HG03175 (cell line): Measurements from ENCODE around the gene ITPK1.
"Not testable (repeated sequence)": the region's sequence is repeated elsewhere in the genome, so short reads cannot be mapped to it uniquely, and the experiment has no call there.

Experiments
- ATAC-seq: cut with Tn5 transposase; IDR thresholded peaks from one replicate; pipeline ENCODE4 v1.9.1; 2021; ENCODE audit warnings: mild to moderate bottlenecking, moderate library complexity; ENCODE audit not compliant: unreplicated experiment

ITPK1 gene

DNA sequence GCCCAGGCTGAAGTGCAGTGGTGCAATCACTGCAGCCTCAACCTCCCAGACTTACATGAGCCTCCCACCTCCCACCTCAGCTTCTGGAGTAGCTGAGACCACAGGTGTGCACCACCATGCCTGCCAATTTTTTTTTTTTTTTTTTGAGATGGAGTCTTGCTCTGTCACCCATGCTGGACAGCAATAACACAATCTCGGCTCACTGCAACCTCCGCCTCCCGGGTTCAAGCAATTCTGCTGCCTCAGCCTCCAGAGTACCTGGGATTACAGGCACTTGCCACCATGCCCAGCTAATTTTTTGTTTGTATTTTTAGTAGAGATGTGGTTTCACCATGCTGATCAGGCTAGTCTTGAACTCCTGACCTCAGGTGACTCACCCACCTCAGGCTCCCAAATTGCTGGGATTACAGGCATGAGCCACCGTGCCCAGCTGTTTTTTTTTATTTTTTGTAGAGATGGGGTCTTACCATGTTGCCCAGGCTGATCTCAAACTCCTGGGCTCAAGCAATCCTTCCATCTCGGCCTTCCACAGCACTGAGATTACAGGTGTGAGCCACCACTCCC lies 15.6 kb upstream of the ITPK1 start:
- not testable (repeated sequence) for ATAC-seq

DNA sequence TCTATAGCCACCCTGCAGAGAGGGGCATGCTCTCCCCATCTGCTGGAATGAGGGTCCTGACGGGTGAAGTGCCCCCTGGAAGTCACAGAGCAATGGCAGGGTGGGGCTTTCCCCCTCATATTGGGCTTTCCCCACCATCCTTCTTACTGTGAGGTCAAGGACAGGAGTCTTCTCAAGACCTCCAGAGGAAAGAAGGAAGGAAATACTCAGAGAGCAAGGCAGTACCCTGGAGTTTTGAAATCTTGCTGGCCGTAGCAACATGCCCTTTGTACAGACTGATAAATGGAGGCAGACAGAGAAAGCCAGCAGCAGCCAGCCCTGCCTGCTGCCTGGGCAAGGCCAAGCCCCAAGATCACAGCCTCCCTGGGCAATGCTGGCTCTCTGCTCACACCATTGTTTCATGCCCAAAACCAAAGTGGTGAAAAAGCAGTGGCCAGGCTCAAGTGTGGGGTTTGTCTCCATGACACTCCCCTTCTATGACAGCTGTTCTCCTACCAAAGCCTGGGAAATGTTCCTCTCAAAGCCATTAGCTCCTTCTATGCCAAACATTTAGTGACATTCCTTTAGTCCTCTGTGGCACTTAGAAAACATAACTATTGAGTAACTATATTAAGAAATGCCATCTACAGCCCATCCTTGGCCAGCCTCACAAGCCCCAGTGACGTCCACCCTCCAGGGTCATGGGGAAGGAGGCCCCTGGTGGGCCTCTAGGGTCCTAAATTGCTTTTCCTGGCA lies 13.2 kb upstream of the ITPK1 start:
- ATAC-seq: no peak

DNA sequence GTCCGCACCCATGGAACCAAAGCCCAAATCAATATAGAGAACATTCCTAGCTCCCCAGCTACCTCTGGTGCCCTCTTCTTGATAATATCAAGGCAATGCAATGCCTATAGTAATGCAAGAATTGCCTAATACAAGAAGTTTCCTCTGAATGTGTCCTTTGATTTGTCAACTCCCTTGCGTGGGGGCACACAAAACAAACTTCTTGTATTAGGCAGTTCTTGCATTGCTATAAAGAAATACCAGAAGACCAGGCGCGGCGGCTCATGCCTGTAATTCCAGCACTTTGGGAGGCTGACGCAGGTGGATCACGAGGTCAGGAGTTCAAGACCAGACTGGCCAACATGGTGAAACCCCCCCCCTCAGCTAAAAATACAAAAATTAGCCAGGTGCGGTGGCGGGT lies 10.4 kb upstream of the ITPK1 start:
- no peak for ATAC-seq

DNA sequence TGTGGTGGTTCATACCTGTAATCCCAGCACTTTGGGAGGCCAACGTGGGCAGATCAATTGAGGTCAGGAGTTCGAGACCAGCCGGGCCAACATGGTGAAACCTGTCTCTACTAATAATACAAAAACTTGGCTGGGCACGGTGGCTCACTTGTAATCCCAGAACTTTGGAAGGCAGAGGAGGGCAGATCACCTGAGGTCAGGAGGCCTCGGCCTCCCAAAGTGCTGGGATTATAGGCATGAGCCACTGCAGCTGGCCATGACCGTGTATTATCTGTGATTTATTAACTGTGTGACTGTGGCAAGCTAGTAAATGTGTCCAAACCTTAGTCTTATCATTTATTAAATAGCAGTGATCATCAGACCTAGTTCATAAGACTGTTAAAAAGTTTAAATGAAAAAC lies 7.1 kb upstream of the ITPK1 start:
- ATAC-seq: no peak

DNA sequence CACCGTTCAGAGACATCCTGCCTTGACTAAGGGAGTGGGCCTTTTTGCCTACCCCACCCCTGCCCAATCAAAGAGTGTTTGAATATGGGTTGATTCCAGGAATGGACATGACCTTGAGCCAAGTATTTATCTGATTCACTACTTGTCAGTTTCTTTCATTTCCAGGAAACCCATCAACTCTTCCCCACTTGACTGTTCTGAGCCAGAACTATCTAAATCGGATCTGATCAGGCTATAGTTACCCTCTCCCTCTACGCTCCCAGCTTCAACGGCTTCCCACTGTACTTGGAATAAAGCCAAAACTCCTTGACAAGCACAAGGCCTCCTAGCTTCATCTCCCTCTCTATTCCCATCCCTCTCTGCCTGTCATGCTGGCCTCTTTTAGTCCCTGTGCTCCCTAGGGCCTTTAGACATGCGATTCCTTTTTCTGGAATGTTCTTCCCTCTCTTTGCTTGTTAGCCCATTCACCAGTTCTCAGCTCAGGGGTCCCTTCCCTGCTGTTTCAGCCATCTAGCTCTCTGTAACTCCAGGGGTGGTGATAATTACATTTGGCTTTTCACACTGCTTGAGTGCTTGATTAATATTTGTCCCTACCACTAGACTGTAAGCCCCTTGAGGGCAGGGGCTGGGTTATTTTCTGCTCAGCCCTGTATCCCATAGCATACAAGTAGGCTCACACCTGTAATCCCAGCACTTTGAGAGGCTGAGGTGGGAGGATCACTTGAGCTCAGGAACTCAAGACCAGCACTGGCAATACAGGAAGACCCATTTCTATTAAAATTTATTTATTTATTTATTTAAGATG lies 5.5 kb upstream of the ITPK1 start:
- no peak for ATAC-seq

DNA sequence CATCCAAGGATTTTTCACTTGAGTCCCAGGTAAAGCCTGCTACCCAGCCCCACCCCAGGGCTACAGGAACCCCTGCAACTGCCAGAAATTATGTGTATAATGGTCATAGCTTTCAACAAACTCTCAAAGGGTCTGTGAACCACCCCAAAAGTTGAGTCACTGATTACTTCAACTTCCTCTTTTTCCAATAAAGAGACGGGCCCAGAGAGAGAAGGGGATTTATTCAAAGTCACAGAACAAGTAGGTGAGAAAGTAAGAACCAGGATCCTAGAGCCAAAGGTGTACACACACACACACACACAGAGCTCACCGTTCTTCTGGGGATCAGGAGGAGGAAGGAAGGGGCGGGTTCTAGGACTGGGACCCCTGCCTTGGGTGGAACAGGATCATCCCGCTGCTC lies 4.8 kb upstream of the ITPK1 start:
- ATAC-seq: no peak

DNA sequence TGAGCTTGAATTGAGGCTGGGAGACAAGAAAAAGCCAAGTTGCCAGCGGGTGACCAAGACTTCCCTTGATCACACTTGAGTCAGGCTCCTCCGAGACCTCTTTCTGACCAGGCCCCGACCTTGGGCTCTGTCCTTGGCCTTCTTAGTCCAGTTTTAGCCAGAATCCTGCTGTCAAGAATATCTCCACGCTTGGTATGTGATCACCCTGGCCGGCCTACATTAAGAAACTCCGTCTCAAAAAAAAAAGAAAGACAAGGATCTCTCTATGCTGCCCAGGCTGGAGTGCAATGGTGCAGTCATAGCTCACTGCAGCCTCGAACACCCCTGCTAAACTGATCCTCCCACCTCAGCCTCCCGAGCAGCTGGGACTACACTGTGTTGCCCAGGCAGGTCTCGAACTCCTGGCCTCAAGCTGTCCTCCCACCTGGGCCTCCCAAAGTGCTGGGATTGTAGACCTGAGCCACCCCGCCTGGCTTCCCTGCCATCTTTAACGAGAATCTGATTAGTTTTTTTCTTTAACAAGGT lies 1.0 kb upstream of the ITPK1 start:
- ATAC-seq: no peak

DNA sequence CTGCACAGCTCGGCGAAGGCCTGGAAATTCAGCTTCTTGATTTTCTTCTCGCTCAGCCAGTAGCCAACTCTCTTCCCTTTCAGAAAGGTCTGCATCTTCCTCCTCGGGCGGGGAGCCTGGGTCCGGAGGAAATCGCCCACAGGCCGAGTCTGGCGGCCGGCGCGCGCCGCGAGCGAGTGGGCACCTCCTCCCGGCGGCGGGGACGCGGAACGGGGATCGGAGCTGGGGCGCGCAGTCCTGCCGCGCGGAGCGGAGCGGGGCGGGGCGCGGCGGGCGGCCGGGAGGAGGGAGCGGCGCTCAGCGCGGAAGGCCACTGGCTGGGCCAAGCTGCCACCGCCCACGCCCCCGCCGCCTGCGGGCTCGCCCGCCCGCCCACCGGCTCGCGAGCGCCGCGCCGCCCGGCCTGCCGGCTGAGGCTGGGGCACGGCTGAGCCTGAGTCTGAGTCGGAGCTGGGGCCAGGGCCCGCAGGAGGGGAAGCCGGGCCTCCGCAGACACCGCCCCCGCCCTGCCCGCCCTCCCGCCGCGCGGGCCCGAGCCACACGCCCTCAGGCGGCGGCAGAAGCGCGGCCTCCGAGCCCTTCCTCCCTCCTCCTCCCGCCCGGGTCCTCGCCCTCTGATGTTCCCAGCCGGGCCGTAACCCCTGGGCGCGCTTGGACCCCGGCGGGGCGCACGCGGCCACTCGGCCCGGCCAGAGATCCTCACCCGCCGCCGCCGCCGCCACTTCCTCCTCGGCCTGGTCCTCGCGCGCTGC lies 480 bp downstream of the ITPK1 start:
- ATAC-seq: peak; percentile 72

DNA sequence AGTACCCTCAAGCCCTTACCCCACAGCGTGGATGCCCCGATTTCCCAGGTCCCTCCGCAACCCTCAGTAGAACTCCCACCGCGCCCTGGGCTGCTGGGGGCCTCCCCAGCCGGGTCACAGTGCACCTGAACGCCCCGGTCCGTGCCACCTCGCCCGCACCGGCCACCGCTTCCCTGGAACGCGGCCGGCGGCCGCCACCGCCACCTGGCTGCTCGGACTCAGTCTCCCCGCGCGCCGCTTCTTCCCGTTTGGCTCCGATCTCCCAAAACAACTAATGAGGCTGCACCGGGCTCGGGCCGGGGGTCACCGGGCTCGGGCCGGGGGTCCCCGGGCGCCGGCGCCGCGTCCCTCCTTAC lies 1.0 kb downstream of the ITPK1 start:
- no peak for ATAC-seq

DNA sequence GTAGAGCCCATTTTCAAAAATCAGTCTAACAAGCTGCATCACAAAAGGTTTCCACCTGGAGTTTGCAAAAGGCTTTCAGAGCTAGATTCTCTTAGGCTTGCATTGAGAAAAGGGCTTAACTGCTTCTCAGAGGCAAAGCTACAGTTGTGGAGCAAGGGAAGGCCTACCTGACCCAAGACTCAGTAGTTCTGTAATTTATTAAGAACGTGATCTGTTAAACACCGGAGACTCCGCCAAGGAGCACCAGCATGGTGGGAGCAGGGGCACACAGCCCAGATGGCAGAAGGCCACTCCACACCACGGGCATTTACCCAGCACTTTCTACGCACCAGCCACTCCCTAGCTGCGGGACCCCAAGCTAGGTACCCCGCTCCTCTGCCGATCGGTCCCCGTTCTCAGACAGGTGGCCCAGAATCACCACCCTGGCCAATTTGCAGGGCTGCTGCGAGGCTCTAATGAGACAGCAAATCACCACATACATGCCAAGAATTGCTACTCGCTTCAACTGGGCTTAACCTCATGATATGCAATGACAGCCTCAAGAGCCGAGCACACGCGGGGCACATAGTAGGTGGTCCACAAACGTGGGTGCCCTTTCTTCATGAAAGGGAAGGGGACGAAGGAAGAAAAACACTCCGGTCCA lies 1.5 kb downstream of the ITPK1 start:
- ATAC-seq: no peak

DNA sequence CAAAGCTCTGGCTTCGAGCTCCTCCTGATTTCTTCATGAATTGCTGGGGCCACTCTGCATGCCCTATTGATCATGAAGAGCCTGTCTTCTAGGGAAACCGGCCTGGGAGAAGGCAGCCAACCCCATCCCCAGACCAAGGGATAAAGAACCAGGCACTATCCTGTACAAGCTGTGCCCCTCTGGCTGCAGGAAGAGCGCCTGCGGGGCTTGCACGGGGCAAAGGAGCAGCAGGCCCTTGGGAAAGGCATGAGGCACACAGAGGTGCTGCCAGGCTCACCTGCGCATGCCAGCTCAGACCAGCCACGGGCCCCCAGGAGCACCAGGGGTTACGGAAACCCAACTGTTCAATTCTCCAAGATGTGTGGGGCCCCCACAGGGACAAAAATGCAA lies 2.1 kb downstream of the ITPK1 start:
- no peak for ATAC-seq

DNA sequence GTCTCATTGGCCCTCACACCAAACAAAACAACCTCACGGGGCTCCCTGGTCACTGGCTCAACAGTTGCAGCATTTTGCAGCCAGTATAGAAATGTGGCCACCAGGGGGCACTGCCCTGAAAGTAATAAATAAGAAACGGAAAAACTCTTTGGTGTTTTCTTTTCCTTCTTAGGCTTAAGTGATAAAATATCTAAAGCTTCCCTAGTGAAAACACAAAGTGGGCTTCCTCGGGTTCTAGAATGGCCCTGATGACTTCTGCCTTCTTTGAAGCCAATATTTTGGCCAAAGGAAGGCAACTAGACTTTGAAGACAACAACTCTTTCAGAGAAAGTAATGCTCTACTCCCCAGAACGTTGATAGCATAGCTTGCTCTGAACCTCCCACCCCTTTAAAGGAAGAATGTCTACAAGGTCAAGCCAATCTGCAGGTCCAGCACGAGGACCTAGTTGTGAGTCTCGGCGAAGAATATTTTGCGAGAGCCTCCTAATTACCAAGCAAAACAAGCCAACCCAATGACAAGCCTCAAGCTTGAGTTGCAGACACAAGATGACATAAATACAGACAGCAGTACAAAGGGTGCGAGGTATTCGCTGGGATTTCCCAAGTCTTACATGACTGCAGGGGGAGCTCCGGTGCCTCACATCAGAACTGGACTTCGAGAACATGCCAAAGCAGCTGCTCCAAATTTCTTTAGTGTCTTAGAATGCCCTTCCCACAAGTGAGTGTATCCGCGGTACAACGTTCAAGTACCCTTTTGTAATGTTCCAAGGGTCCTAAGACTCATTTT lies 2.6 kb downstream of the ITPK1 start:
- ATAC-seq: no peak

DNA sequence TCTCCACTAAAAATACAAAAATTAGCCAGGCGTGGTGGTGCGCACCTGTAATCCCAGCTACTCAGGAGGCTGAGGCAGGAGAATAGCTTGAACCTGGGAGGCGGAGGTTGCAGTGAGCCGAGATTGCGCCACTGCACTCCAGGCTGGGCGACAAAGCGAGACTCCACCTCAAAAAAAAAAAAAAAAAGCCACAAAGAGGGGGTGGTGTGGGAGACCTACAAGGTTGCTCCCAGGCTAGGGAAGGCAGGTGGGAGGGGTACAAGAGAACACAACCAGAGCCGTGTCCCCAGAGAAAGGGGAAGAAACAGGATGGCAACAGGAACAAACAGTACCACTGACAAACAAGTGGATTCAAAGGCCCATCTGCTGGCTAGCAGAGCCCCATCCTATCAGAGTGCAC lies 4.2 kb downstream of the ITPK1 start:
- ATAC-seq: not testable (repeated sequence)

DNA sequence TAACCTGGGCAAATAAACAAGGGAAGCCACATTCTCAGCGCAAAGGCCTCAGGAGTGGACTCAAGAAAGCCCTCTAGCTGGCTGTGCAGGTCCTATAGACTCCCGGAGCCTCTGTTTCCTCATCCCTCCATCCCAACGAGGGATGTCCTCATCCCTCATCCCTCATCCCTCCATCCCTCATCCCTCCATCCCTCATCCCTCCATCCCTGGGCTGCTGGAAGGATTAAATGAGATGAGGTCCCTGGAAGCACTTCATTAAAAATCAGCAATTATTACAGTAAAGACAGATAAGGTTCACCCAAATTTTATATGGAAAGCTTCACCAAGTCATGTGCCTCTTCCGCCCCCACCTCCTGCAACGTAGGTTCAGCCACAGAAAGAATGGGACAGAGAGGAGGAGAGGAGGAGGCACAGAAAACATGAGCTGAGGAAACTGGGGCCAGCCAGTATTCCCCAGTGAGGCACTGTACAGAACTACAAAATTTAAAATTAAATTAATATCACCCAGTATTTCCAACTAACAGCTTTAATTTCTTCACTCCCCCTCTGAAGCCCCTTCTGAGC lies 4.8 kb downstream of the ITPK1 start:
- ATAC-seq: no peak

DNA sequence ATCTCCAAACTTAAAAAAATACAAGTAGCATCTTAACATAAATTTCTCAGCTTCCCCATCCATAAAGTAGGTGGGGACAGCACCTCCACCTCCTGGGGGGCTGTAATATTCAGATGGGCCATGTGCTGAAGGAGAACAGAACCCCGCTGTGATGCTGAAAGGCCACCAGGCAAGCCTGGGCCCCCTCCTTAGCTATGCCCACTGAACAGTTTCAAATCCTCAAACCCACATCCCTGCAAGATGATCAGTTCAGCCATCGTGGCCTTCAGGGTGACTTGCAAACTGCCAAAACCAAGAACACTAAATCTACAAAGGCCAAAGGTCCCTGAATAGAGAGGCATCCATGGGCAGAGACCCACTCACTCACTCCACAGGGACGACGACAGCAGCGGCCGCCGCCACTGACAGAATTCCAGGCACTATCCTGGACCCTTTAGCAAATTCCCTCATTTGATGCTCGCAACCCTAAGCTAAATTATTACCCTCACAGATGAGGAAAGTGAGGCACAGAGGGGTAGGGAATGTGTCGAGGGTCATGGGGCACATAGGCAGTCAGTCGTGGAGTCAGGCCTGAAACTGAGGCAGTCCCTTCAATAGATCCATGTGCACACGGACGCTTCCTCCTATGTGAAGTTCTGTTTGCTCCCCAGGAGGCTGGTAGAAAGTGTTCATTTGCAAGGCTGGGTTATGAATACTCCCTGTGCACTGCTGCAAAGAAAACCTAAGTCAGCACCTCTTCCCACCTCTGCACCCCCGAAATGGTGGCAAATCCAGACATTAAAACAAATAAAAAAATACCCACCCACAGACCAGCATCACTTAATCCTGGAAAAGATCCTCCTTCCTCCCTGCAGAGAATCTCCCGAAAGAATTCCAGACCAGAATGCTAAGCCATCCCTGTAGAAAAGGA lies 5.9 kb downstream of the ITPK1 start:
- ATAC-seq: no peak

DNA sequence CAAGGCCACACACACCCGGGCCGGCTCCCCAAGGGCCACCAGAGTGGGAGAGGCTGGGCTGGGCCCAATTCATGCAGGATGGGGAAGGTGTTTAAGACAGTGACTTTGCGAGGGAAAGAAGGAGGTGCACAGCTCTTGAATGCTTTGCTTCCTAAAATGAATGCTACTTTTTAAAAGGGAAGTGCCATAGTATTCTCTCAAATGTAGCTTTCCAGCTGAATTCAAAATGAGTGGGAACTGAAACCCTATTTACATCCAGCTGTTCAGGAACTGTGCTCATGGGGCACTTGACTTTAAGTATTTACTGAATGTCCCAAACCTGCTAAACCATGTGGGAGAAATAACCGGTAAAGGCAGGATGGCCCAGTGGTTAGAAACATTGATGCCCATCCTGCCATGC lies 7.6 kb downstream of the ITPK1 start:
- ATAC-seq: no peak

DNA sequence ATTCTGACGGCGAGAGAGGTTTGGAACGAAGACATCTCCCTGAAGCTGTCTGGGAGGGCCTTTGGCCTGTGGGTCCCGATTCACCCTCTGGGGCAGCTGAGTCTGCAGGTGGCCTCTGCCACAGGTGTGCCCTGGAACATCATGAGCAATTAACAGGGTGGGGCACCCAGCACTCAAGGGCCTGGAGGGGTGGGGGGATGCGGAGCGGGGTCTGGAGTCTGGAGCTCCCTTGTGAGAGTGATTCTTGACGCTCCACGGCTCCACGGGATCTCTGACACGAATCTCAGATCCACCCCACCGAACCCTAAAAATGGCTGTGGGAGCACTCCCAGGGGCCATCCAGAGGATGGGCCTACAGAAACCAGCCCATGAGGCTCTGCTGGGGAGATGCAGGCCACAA lies 8.3 kb downstream of the ITPK1 start:
- no peak for ATAC-seq

DNA sequence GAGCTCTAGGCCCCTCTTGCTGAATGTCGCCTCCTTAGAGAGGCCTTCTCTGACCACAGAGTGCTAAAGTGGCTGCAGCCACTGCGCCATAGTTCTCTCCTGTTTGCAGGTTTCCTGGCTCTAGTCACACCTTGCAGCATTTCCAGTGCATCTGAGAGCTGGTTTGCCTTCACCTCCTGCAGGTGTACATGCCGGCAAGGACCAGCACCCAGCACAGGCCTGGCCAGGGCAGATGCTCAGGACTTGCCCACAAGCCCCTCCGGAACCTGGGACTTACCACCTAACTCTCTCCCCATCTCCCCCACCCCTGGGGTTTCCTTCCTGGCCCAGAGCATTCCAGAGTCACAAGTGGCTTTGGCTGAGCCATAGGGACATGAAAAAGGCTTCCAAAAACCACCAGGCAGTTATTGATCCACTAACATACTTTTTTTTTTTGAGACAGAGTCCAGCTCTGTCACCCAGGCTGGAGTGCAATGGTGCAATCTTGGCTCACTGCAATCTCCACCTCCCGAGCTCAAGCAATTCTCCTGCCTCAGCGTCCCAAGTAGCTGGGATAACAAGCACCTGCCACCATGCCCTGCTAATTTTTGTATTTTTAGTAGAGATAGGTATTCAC lies 9.1 kb downstream of the ITPK1 start:
- ATAC-seq: no peak
